ENCODE results near the gene BCAS3.
"Not testable (repeated sequence)": the region's sequence is repeated elsewhere in the genome, so short reads cannot be mapped to it uniquely, and the experiment has no call there.

The BCAS3 gene

DNA sequence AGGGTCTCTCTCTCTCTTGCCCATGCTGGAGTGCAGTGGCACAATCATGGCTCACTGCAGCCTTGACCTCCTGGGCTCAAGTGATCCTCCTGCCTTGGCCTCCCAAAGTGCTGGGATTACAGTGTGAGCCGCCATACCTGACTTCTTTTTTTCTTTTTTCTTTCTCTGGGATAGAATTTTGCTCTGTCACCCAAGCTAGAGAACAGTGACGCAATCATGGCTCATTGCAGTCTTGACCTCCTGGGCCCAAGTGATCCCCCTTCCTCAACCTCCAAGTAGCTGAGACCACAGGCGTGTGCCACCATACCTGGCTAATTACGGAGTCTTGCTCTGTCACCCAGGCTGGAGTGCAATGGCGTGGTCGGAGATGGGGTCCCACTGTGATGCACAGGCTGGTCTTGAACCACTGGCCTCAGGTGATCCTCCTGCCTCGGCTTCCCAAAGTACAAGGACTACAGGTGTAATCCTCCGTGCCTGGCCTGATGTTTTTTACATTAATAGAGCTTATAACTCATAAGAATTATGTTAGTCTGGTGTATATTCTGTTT, 76.5 kb downstream of the BCAS3 start:
- Histone ChIP-seq H3K9ac (ENCODE audit: low read length in 2 of 2) (no peak overlapping the region), H3K9me3 (ENCODE audit: control insufficient read depth in 2 of 2, low read length in 2 of 2) (peaks cover 0 to 5% of the 10 kb centered on the region in 2 donors), H3K4me1 (ENCODE audit: control insufficient read depth, insufficient read depth, low read length) (no peaks in the 10 kb centered on the region), H3K27ac (ENCODE audit: low read length) (no peak overlapping the region), H3K4me3 (ENCODE audit: low read length in 2 of 2) (no peak overlapping the region), H3K27me3 (ENCODE audit: control insufficient read depth in 1 of 2, insufficient read depth in 2 of 2, low read length in 2 of 2) (no peaks in the 10 kb centered on the region), H3K36me3 (ENCODE audit: control insufficient read depth in 2 of 2, insufficient read depth in 2 of 2, low read length in 2 of 2) (no peaks in the 10 kb centered on the region)

DNA sequence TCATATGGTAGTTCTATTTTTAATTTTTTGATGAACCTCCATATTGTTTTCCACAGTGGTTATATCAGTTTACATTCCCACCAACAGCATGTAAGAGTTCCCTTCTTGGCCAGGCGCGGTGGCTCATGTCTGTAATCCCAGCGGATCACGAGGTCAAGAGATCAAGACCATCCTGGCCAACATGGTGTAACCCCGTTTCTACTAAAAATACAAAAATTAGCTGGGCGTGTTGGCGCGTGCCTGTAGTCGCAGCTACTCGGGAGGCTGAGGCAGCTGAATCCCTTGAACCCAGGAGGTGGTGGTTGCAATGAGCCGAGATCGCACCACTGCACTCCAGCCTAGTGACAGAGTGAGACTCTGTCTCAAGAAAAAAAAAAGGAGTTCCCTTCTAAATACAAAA, 79.1 kb downstream of the BCAS3 start:
- not testable (repeated sequence) for H3K4me3 ChIP-seq (ENCODE audit: low read length in 2 of 2); H3K9ac ChIP-seq (ENCODE audit: low read length in 2 of 2); H3K4me1 ChIP-seq (ENCODE audit: control insufficient read depth, insufficient read depth, low read length); H3K36me3 ChIP-seq (ENCODE audit: control insufficient read depth in 2 of 2, insufficient read depth in 2 of 2, low read length in 2 of 2); H3K27ac ChIP-seq (ENCODE audit: low read length); H3K27me3 ChIP-seq (ENCODE audit: control insufficient read depth in 1 of 2, insufficient read depth in 2 of 2, low read length in 2 of 2); H3K9me3 ChIP-seq (ENCODE audit: control insufficient read depth in 2 of 2, low read length in 2 of 2)

GRCh38 chr17:60757437-60757836, 79.8 kb downstream of the BCAS3 start:
- H3K36me3 ChIP-seq (ENCODE audit: control insufficient read depth in 2 of 2, insufficient read depth in 2 of 2, low read length in 2 of 2), result no peaks in the 10 kb centered on the region
- H3K27ac ChIP-seq (ENCODE audit: low read length), result no peak overlapping the region
- H3K9me3 ChIP-seq (ENCODE audit: control insufficient read depth in 2 of 2, low read length in 2 of 2), result no peaks in the 10 kb centered on the region
- no peak overlapping the region for H3K4me3 ChIP-seq (ENCODE audit: low read length in 2 of 2)
- H3K4me1 ChIP-seq (ENCODE audit: control insufficient read depth, insufficient read depth, low read length), result no peaks in the 10 kb centered on the region
- no peaks in the 10 kb centered on the region for H3K27me3 ChIP-seq (ENCODE audit: control insufficient read depth in 1 of 2, insufficient read depth in 2 of 2, low read length in 2 of 2)
- H3K9ac ChIP-seq (ENCODE audit: low read length in 2 of 2), result no peak overlapping the region

- H3K27ac ChIP-seq (ENCODE audit: low read length), result no peak overlapping the region
- H3K4me1 ChIP-seq (ENCODE audit: control insufficient read depth, insufficient read depth, low read length), result no peaks in the 10 kb centered on the region
- no peak overlapping the region for H3K9ac ChIP-seq (ENCODE audit: low read length in 2 of 2)
- H3K9me3 ChIP-seq (ENCODE audit: control insufficient read depth in 2 of 2, low read length in 2 of 2), result no peaks in the 10 kb centered on the region
- no peaks in the 10 kb centered on the region for H3K36me3 ChIP-seq (ENCODE audit: control insufficient read depth in 2 of 2, insufficient read depth in 2 of 2, low read length in 2 of 2)
- H3K27me3 ChIP-seq (ENCODE audit: control insufficient read depth in 1 of 2, insufficient read depth in 2 of 2, low read length in 2 of 2), result no peaks in the 10 kb centered on the region
- H3K4me3 ChIP-seq (ENCODE audit: low read length in 2 of 2), result no peak overlapping the region
These were observed 82.1 kb downstream of the BCAS3 start for GRCh38 chr17:60759756-60760155.

DNA sequence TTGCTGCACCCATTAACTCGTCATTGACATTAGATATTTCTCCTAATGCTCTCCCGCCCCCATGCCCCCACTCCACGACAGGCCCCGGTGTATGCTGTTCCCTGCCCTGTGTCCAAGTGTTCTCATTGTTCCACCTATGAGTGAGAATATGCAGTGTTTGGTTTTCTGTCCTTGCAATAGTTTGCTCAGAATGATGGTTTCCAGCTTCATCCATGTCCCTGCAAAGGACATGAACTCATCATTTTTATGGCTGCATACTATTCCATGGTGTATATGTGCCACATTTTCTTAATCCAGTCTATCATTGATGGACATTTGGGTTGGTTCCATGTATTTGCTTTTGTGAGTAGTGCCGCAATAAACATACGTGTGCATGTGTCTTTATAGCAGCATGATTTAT, 83.7 kb downstream of the BCAS3 start:
- not testable (repeated sequence) for H3K27ac ChIP-seq (ENCODE audit: low read length)

GRCh38 chr17:60766778-60767190, 89.1 kb downstream of the BCAS3 start:
- Histone ChIP-seq H3K4me3 (ENCODE audit: low read length in 2 of 2) (no peak overlapping the region), H3K9me3 (ENCODE audit: control insufficient read depth in 2 of 2, low read length in 2 of 2) (no peaks in the 10 kb centered on the region), H3K36me3 (ENCODE audit: control insufficient read depth in 2 of 2, insufficient read depth in 2 of 2, low read length in 2 of 2) (no peaks in the 10 kb centered on the region), H3K4me1 (ENCODE audit: control insufficient read depth, insufficient read depth, low read length) (no peaks in the 10 kb centered on the region), H3K27ac (ENCODE audit: low read length) (no peak overlapping the region), H3K27me3 (ENCODE audit: control insufficient read depth in 1 of 2, insufficient read depth in 2 of 2, low read length in 2 of 2) (no peaks in the 10 kb centered on the region), H3K9ac (ENCODE audit: low read length in 2 of 2) (no peak overlapping the region)

More for the DNA sequence above, 83.7 kb downstream of the BCAS3 start:
- not testable (repeated sequence) for H3K4me3 ChIP-seq (ENCODE audit: low read length in 2 of 2); H3K9me3 ChIP-seq (ENCODE audit: control insufficient read depth in 2 of 2, low read length in 2 of 2); H3K9ac ChIP-seq (ENCODE audit: low read length in 2 of 2); H3K4me1 ChIP-seq (ENCODE audit: control insufficient read depth, insufficient read depth, low read length); H3K36me3 ChIP-seq (ENCODE audit: control insufficient read depth in 2 of 2, insufficient read depth in 2 of 2, low read length in 2 of 2); H3K27me3 ChIP-seq (ENCODE audit: control insufficient read depth in 1 of 2, insufficient read depth in 2 of 2, low read length in 2 of 2)

GRCh38 chr17:60767744-60768308, 90.2 kb downstream of the BCAS3 start:
- Histone ChIP-seq H3K9me3 (ENCODE audit: control insufficient read depth in 2 of 2, low read length in 2 of 2) (no peaks in the 10 kb centered on the region), H3K9ac (ENCODE audit: low read length in 2 of 2) (no peak overlapping the region), H3K4me3 (ENCODE audit: low read length in 2 of 2) (no peak overlapping the region), H3K27ac (ENCODE audit: low read length) (no peak overlapping the region), H3K36me3 (ENCODE audit: control insufficient read depth in 2 of 2, insufficient read depth in 2 of 2, low read length in 2 of 2) (no peaks in the 10 kb centered on the region), H3K27me3 (ENCODE audit: control insufficient read depth in 1 of 2, insufficient read depth in 2 of 2, low read length in 2 of 2) (no peaks in the 10 kb centered on the region), H3K4me1 (ENCODE audit: control insufficient read depth, insufficient read depth, low read length) (no peaks in the 10 kb centered on the region)

DNA sequence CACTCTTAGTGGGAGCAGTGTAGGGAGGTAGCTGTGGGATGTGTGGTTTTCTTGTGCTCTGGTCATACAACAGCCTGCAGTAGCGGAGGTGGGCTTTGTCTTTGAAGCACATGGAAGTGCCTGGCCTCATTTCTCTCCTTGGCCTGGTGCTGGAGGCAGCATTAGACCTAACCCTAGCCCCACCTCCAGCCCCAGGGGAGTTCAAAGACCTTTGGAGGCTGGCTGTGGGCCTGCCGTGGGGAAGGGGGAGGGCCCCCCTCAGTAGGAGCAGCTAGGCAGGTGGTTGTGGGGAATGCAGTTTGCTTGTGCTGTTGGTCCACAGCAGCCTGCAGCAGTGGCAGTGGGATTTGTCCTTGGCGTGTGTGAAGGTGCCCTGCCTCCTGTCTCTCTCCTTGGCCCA, 91.7 kb downstream of the BCAS3 start:
- Histone ChIP-seq H3K9me3 (ENCODE audit: control insufficient read depth in 2 of 2, low read length in 2 of 2) (no peaks in the 10 kb centered on the region), H3K27me3 (ENCODE audit: control insufficient read depth in 1 of 2, insufficient read depth in 2 of 2, low read length in 2 of 2) (no peaks in the 10 kb centered on the region), H3K4me3 (ENCODE audit: low read length in 2 of 2) (no peak overlapping the region), H3K4me1 (ENCODE audit: control insufficient read depth, insufficient read depth, low read length) (no peaks in the 10 kb centered on the region), H3K27ac (ENCODE audit: low read length) (no peak overlapping the region), H3K9ac (ENCODE audit: low read length in 2 of 2) (no peak overlapping the region), H3K36me3 (ENCODE audit: control insufficient read depth in 2 of 2, insufficient read depth in 2 of 2, low read length in 2 of 2) (no peaks in the 10 kb centered on the region)

GRCh38 chr17:60770946-60771422, 93.3 kb downstream of the BCAS3 start:
- no peak overlapping the region for H3K4me3 ChIP-seq (ENCODE audit: low read length in 2 of 2)
- no peaks in the 10 kb centered on the region for H3K4me1 ChIP-seq (ENCODE audit: control insufficient read depth, insufficient read depth, low read length)
- H3K27me3 ChIP-seq (ENCODE audit: control insufficient read depth in 1 of 2, insufficient read depth in 2 of 2, low read length in 2 of 2), result no peaks in the 10 kb centered on the region
- H3K27ac ChIP-seq (ENCODE audit: low read length), result no peak overlapping the region
- no peaks in the 10 kb centered on the region for H3K9me3 ChIP-seq (ENCODE audit: control insufficient read depth in 2 of 2, low read length in 2 of 2)
- no peaks in the 10 kb centered on the region for H3K36me3 ChIP-seq (ENCODE audit: control insufficient read depth in 2 of 2, insufficient read depth in 2 of 2, low read length in 2 of 2)
- no peak overlapping the region for H3K9ac ChIP-seq (ENCODE audit: low read length in 2 of 2)

DNA sequence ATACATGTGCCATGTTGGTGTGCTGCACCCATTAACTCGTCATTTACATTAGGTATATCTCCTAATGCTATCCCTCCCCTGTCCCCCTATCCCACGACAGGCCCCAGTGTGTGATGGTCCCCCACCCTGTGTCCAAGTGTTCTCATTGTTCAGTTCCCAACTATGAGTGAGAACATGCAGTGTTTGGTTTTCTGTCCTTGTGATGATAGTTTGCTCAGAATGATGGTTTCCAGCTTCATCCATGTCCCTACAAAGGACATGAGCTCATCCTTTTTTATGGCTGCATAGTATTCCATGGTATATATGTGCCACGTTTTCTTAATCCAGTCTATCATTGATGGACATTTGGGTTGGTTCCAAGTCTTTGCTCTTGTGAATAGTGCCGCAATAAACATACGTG, 94.0 kb downstream of the BCAS3 start:
- H3K27ac ChIP-seq (ENCODE audit: low read length); H3K9me3 ChIP-seq (ENCODE audit: control insufficient read depth in 2 of 2, low read length in 2 of 2); H3K27me3 ChIP-seq (ENCODE audit: control insufficient read depth in 1 of 2, insufficient read depth in 2 of 2, low read length in 2 of 2); H3K4me1 ChIP-seq (ENCODE audit: control insufficient read depth, insufficient read depth, low read length); H3K4me3 ChIP-seq (ENCODE audit: low read length in 2 of 2); H3K36me3 ChIP-seq (ENCODE audit: control insufficient read depth in 2 of 2, insufficient read depth in 2 of 2, low read length in 2 of 2); H3K9ac ChIP-seq (ENCODE audit: low read length in 2 of 2): not testable (repeated sequence)

DNA sequence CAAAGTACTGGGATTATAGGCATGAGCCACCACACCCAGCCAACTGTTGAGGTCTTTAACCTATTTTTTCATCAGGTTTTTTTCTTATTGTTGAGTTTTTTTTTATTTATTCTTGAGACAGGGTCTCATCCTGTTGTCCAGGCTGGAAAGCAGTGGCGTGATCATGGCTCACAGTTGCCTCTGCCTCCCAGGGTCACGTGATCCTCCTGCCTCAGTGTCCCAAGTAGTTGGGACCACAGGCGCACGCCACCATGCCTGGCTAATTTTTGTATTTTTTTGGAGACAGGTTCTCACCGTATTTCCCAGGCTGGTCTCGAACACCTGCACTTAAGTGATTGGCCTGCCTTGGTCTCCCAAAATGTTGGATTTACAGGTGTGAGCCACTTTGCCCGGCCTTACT, 95.9 kb downstream of the BCAS3 start:
- Histone ChIP-seq H3K9ac (ENCODE audit: low read length in 2 of 2) (no peak overlapping the region), H3K36me3 (ENCODE audit: control insufficient read depth in 2 of 2, insufficient read depth in 2 of 2, low read length in 2 of 2) (no peaks in the 10 kb centered on the region), H3K27me3 (ENCODE audit: control insufficient read depth in 1 of 2, insufficient read depth in 2 of 2, low read length in 2 of 2) (no peaks in the 10 kb centered on the region), H3K4me3 (ENCODE audit: low read length in 2 of 2) (no peak overlapping the region), H3K9me3 (ENCODE audit: control insufficient read depth in 2 of 2, low read length in 2 of 2) (no peaks in the 10 kb centered on the region), H3K4me1 (ENCODE audit: control insufficient read depth, insufficient read depth, low read length) (no peaks in the 10 kb centered on the region), H3K27ac (ENCODE audit: low read length) (no peak overlapping the region)
